GM21423 (cell line): ENCODE measurements around the gene SINHCAF.
A peak's percentile ranks its signal among the peaks of the same experiment; 100 is the strongest.

ENCODE experiments used
- ATAC-seq: cut with Tn5 transposase; IDR thresholded peaks from one replicate; pipeline ENCODE4 v1.9.1; 2021; ENCODE audit warnings: mild to moderate bottlenecking, moderate library complexity; ENCODE audit not compliant: unreplicated experiment

Gene SINHCAF

GRCh38 chr12:31339831-31340622 lies 14.1 kb upstream of the SINHCAF start:
- no peak for ATAC-seq

- ATAC-seq: no peak
Measured at GRCh38 chr12:31337952-31338351, 12.0 kb upstream of the SINHCAF start.

DNA sequence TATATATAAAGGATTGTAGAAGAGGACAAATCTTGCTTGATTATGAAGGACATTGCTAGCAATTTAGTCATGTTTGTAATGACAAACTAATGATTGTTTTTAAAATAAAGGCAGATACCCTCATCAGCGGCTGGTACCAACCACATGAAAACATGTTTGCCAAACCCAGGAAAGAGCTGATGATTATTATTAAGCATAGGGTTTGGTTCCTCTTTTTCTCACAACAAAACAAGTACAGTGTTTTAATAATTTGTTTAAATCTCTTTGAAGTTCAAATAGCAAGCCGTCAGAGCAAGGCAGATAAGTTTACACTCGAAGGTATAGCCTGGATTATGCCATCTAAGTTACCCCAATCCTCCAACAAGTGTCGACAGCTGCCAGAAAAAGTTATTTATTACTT lies 5.3 kb upstream of the SINHCAF start:
- ATAC-seq: no peak

GRCh38 chr12:31326736-31327659 lies 1.0 kb upstream of the SINHCAF start:
- no peak for ATAC-seq

DNA sequence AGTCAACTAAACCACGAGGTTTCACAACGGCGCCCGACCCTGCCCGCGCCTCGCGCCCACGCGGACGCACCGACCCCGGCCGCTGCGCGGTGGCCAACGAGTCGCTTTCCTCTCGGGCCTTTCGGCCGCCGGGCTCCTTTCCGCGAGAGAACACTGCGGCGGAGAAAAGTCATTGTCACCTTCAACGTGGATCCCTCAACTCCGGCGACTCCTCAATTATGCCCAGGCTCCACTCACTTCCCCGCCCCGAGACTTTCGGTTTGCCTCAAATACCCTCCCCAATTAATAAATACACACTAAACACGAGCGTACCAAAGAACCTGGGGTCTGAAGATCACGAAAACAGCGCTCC lies 450 bp downstream of the SINHCAF start:
- peak; percentile 3 for ATAC-seq

DNA sequence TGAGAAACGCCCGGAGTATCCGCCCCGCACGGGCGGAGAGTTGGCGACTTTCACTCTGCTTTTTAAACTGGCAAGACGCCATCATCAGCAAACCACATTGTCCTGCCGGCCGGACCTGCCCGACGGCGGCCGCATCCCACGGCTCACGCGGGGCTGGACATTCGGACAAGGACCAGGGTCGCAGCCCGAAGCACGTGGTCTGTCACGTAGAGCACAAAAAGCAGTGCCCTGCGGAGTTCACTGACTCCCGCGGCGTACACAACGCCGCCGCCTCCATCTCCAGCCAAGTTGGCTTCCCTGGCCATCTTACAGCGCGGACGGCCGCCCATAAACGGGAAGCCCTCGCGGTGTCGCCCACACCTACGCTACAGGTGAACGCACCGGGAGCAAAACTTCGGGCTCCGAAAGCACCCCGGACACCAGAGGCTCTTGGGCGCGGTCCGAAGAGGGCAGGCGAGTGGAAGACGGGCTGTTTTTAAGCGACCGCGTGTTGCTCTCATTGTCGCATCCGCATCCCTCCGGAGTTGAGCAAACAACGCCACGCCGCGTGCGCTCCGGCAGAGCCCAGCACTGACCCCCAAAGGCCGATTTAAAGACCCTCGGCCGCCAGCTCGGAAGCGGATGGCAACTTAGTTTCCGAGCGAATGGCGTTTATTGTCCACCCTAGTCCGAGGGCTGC lies 966 bp downstream of the SINHCAF start:
- peak; percentile 7 for ATAC-seq

DNA sequence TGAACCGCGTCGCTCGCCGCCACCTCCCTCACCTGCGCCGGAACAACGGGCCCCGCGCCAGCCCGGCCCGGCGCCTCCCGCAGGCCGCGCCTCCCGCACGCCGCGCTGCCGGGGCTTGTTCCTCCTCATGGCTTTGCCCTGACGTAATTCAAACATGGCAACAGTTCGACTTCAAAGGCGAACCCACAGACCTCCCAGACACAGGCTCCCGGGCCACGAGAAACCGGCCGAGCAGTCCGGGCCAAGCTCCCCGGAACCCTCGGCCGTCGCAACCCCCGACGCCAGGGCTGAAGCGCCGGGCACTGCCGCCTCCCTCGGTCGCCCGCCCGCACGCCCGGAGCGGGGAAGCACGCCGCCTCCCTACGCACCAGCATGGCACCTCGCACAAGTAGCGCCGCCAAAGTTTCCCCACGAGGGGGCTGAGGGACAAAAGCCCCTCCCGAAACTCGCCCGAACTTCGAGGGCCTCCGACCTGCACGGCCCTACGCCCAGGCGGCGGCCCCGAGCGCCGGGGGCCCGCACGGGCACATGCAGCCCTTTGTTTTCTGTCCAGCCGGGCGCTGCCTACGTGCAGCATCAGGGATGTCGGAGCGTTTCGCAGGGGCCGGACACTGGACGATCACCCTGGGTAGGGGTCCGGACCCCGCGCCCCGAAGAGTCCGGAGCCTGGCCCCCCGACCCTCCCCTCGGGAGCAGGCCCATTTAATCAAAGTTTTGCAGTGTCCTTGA lies 1.7 kb downstream of the SINHCAF start:
- peak; percentile 31 for ATAC-seq

GRCh38 chr12:31323391-31324115 lies 2.4 kb downstream of the SINHCAF start:
- peak; percentile 13 for ATAC-seq

DNA sequence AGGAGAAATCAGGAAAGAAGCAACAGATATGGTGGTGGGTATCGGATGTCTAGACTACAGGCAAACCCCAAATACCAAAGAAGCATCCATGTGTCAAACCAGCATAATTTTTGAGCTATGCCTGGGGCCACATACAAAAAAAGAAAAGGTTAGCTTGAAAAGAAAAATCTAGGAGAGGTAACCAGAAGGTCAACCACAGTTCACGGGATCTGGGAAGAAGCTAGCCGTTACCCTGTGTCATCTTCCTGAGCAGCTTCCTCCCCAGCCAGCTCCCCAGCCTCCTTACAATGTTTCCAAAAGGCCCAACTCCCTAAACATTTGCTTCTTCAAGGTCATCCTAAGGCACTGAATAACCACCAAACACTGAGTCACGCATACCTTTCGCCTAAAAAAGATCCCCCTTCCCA lies 3.1 kb downstream of the SINHCAF start:
- ATAC-seq: no peak

DNA sequence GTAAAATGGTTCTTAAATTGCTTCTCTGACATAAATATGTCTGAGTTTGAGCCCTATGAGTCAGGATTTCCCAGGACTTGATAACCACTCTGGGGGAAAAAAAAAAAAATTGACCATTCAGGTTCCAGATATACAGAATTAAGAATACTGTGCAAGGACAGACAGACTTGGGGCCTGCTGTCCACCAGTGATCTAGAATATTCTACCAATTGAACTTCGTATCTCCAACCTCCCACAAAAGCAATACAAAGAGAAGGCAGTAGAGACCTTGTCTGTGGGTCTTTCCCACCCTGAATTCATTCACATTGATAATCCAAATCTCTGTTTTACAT lies 4.1 kb downstream of the SINHCAF start:
- no peak for ATAC-seq

DNA sequence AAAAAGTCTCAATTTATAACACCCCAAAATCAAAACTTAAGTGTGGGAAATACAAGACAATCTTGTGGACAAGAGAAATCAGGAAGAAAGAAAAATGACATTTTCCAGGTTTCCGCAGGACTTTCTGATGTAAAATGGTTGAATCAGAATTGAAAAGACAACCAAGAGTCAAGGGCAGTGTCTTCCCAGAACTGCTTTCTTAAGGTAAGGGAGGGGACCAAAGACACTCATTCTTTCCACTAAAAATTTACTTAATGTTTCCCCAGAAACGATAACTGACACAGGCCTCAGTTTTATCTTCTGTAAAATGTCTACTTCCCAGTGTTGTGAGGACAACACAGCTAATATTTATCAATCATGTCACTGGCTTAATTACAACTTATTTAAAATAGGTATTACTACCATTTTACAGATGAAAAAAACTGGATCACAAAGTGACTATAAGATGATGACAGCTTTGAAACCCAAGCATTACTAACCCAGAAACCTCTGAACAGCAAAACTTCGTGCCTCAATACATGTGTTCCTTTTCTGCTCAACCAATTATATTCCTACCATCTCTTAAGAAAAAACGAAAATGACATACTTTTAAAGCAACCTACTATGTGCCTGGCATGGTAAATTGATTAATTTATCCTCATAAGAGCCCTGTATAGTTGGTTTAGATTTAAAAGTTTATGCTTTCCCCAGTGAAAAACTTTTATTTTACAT lies 4.6 kb downstream of the SINHCAF start:
- ATAC-seq: no peak

DNA sequence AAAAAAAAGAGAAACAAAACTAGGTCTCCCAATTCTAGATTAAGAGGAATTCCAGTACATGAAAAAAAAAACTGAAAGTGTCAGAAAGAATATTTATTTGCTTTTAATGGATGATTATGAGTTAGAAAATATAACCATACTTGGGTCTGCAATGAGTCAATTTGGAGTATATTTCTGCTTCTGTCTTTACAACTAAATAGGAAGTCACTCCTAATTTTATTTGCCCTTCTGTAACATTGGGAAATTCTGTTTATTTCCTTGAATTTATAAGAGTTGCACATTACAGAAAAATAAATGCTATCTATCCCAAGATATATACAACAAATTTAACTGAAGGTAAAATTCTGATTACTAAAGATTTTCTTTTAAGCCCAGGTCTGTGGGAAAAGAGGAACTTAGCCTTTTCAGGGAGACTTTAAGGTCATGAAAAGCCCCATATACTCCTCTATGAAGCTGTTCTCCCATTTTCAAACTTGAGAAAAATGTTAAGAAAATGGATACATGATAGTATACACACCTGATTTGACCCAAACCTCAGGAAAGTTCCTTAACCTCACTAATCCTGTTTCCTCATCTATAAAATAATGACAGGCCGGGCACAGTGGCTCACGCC lies 7.2 kb downstream of the SINHCAF start:
- ATAC-seq: no peak

DNA sequence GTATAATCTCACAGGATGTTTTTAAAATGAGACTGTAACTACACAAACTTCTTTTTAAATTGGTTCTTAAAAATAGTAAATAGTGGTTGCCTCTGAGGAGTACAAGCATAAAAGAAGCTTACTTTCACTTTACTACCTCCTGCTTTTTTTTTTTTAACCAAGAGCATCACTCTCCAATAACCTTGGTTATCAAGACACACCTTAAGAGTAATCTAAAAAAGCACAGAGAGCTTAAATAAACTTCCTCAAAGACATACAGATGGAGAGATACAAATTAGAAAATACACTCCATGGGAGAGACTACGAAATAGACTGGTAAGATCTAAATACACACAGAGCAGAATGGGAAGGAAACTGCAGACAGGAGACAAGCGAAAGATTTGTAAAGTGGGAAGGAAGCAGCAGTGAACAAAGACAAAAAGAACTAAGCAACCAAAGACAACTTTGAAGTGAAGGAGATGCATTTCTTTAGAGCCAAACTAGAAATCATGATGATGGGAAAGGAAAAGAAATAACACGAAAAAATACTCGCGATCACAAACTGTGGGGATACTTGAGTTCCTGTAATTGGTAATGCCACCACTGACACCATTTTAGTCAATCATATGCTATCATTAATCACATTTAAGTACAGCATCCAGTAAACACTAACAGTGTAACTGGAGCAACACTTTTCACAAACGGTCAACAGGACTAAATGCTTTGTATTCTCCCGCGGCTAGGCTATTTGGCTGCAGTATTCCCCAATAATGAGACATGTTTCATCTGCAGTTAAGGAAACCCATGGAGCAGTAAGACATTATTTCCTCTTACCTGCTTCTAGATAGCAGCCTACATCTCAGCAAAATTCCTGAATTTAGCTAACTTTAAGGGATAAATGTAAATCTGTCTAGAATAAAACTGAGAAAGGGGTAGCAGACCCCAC lies 8.2 kb downstream of the SINHCAF start:
- ATAC-seq: no peak

- peak; percentile 31 for ATAC-seq
Measured at GRCh38 chr12:31316891-31317290, 9.1 kb downstream of the SINHCAF start.

DNA sequence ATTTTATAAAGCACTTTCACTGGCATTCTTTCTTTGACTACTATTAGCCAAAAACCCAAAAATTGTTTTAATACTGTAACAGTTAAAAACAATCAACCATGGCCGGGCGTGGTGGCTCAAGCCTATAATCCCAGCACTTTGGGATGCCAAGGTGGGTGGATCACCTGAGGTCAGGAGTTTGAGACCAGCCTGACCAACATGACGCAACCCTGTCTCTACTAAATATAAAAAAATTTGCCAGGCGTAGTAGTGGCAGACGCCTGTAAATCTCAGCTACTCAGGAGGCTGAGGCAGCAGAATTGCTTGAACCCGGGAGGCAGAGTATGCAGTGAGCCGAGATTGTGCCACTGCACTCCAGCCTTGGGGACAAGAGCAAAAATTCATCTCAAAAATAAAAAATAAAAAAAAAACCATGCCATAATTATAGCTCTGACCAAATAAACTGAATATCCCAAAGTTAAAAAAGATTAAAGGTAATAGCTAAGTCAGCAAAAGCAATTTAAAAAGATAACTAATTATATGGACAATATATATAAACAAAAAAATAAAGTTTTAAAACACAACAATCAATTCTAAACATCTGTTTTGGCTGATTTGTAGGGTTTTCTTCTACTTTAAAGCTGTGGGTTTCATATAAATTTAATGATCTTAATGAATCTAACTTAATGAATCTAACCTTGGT lies 10.0 kb downstream of the SINHCAF start:
- ATAC-seq: no peak

- no peak for ATAC-seq
Measured at GRCh38 chr12:31315044-31315715, 10.8 kb downstream of the SINHCAF start.

DNA sequence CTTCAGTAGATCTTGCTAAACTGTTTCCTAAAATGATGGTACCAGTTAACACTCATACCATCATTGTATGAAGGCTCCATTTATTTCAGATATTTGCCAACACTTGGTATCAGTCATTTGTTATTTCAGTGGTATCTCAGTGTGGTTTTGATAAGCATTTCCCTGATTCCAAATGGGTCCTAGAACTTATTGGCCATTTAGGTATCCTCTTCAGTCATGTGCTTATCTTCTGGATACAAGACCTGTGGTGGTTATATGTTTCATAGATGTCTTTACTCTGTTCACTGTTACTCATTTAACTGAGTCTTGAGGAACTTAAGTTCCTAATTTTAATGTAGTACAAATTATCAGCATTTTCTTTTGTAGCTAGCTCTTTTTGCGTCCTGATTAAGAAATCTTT lies 13.5 kb downstream of the SINHCAF start:
- ATAC-seq: no peak
